ENCODE results near the gene TRAK2. TPM values are rescaled to one million over a fixed set of nuclear protein-coding genes. Genes with fewer than 3 reads are reported as not detected.

TRAK2 gene
- total and polyA plus RNA-seq, 2 experiments from 2014 or later = 6.7 to 17.0 TPM

- TF ChIP-seq REST (IDR thresholded peaks at IDR 0.05; ENCODE audit: unreplicated experiment) (no peak), EZH2 (IDR thresholded peaks at IDR 0.05; ENCODE audit: low read depth, unreplicated experiment) (no peak), ZNF331 (CRISPR knock-in tag; IDR thresholded peaks at IDR 0.05; ENCODE audit: low read depth) (no peak), STAT1 (IDR thresholded peaks at IDR 0.05; ENCODE audit: unreplicated experiment) (no peak)
Measured at GRCh38 chr2:201458381-201458780, 7.1 kb upstream of the TRAK2 start (continued).

- H3K36me3 ChIP-seq (ENCODE audit: insufficient read depth) = no peaks in the 10 kb centered on the region
- H3K27ac ChIP-seq (ENCODE audit: low read depth) = no peak overlapping the region
- no peak for ATAC-seq
- H3K27me3 Mint-ChIP-seq (ENCODE audit: insufficient read depth, low read depth, poor library complexity) = no peaks in the 10 kb centered on the region
- no peaks in the 10 kb centered on the region; the same call in 1 of the 2 replicates for H3F3A ChIP-seq (replicated peaks; ENCODE audit: low read depth)
- no peak overlapping the region for H2AFZ ChIP-seq
- H3K79me2 ChIP-seq (replicated peaks; ENCODE audit: insufficient read depth) = peaks cover 12% of the 10 kb centered on the region
- no peak for DNase-seq (ENCODE audit: low spot score)
- H3K4me1 Mint-ChIP-seq = peaks cover 17% of the 10 kb centered on the region
- no peaks in the 10 kb centered on the region for H3K9me3 Mint-ChIP-seq
- no peaks in the 10 kb centered on the region for H4K20me1 ChIP-seq (replicated peaks; ENCODE audit: insufficient read depth)
- H3K4me3 Mint-ChIP-seq = peak overlapping the region; percentile 92
- peaks cover 5% of the 10 kb centered on the region; the same call in 1 of the 2 replicates for H3K4me1 ChIP-seq (ENCODE audit: insufficient read depth)
- no peaks in the 10 kb centered on the region for H3K9me2 ChIP-seq (ENCODE audit: insufficient read depth)
- H3K36me3 Mint-ChIP-seq (ENCODE audit: low read depth) = peaks cover 3% of the 10 kb centered on the region; the same call in 1 of the 3 replicates
- H3K4me3 ChIP-seq = peak overlapping the region; percentile 92
- peak overlapping the region; percentile 76 for H3K4me2 ChIP-seq
- H3K27me3 ChIP-seq (ENCODE audit: insufficient read depth) = no peaks in the 10 kb centered on the region
- H3K27ac Mint-ChIP-seq = no peak overlapping the region
- TF ChIP-seq ZNF462 (CRISPR knock-in tag; IDR thresholded peaks at IDR 0.05) (no peak), CTCF (conservative IDR thresholded peaks at IDR 0.05; ENCODE audit: low read depth in 2 of 2) (no peak), ETS1 (IDR thresholded peaks at IDR 0.05) (no peak), NANOG (IDR thresholded peaks at IDR 0.05; ENCODE audit: borderline replicate concordance) (no peak), ZNF114 (CRISPR knock-in tag; IDR thresholded peaks at IDR 0.05) (no peak), ZNF331 (CRISPR knock-in tag; IDR thresholded peaks at IDR 0.05; ENCODE audit: low read depth) (no peak), EZH2phosphoT487 (IDR thresholded peaks at IDR 0.05; ENCODE audit: unreplicated experiment) (no peak), POLR2AphosphoS5 (IDR thresholded peaks at IDR 0.05; ENCODE audit: low read depth) (no peak), STAT1 (IDR thresholded peaks at IDR 0.05; ENCODE audit: unreplicated experiment) (no peak)
Measured at GRCh38 chr2:201452922-201453643, 1.8 kb upstream of the TRAK2 start.

All from GM23338 (cell line).